Measurements from ENCODE around the gene KRT79. TPM values are rescaled to one million over a fixed set of nuclear protein-coding genes. Genes with fewer than 3 reads are reported as not detected.
"Not testable (repeated sequence)": the region's sequence is repeated elsewhere in the genome, so short reads cannot be mapped to it uniquely, and the experiment has no call there.

Gene KRT79
- total and polyA plus RNA-seq, 4 donors = 0.02 to 1.5 (median 0.12) TPM; not detected in 1

DNA sequence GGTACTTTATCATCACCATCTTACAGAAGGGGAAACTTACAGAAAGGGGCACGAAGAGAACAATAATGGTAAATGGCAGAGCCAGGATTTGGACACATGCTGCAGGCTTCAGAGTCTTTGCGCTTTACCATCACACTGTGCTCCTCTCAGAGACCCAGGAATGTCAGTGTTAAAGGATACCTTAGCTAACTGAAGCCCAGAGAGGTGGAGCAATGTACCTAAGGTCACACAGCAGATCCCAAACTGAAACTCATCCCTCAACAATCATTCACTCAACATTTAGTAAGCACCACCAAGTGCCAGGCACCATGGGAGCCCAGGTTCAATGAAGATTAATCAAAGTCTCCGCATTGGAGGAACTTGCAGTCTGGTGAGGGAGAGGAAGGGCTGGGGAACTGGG, 22.7 kb upstream of the KRT79 start:
- ATAC-seq (ENCODE audit: insufficient read depth, low FRiP score) = no peak
- DNase-seq = no peak
- TF ChIP-seq, protein P1, sequence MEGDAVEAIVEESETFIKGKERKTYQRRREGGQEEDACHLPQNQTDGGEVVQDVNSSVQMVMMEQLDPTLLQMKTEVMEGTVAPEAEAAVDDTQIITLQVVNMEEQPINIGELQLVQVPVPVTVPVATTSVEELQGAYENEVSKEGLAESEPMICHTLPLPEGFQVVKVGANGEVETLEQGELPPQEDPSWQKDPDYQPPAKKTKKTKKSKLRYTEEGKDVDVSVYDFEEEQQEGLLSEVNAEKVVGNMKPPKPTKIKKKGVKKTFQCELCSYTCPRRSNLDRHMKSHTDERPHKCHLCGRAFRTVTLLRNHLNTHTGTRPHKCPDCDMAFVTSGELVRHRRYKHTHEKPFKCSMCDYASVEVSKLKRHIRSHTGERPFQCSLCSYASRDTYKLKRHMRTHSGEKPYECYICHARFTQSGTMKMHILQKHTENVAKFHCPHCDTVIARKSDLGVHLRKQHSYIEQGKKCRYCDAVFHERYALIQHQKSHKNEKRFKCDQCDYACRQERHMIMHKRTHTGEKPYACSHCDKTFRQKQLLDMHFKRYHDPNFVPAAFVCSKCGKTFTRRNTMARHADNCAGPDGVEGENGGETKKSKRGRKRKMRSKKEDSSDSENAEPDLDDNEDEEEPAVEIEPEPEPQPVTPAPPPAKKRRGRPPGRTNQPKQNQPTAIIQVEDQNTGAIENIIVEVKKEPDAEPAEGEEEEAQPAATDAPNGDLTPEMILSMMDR (IDR thresholded peaks at IDR 0.05; ENCODE audit: control extremely low read depth, extremely low read depth) = no peak
- Histone ChIP-seq H3K9ac (ENCODE audit: insufficient read depth in 1 of 2, low read length in 2 of 2) (no peak overlapping the region), H3K36me3 (ENCODE audit: control insufficient read depth in 4 of 4, insufficient read depth in 4 of 4, low read length in 4 of 4) (no peaks in the 10 kb centered on the region), H3K27ac (ENCODE audit: low read depth in 1 of 2, low read length in 1 of 2) (no peak overlapping the region), H3K4me3 (no peak overlapping the region), H3K4me1 (ENCODE audit: control insufficient read depth in 5 of 5, insufficient read depth in 5 of 5, low read length in 5 of 5) (no peaks in the 10 kb centered on the region), H3K27me3 (ENCODE audit: control insufficient read depth in 3 of 3, insufficient read depth in 3 of 3, low read length in 2 of 3) (peaks cover 0 to 12% (median 2%) of the 10 kb centered on the region in 3 donors), H3K9me3 (ENCODE audit: control insufficient read depth in 4 of 4, insufficient read depth in 3 of 4, low read length in 3 of 4) (no peaks in the 10 kb centered on the region)
- 82 to 87% methylated on average over 3 of the region's 3 CpGs for WGBS, 2 donors

DNA sequence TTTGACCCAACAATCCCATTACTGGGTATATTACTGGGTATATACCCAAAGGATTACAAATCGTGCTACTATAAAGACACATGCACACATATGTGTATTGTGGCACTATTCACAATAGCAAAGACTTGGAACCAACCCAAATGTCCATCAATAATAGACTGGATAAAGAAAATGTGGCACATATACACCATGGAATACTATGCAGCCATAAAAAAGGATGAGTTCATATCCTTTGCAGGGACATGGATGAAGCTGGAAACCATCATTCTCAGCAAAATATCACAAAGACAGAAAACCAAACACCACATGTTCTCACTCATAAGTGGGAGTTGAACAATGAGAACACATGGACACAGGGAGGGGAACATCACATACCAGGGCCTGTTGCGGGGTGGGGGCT, 22.0 kb upstream of the KRT79 start:
- not testable (repeated sequence) for ATAC-seq (ENCODE audit: insufficient read depth, low FRiP score); H3K36me3 ChIP-seq (ENCODE audit: control insufficient read depth in 4 of 4, insufficient read depth in 4 of 4, low read length in 4 of 4); DNase-seq; H3K27ac ChIP-seq (ENCODE audit: low read depth in 1 of 2, low read length in 1 of 2); H3K9ac ChIP-seq (ENCODE audit: insufficient read depth in 1 of 2, low read length in 2 of 2); H3K9me3 ChIP-seq (ENCODE audit: control insufficient read depth in 4 of 4, insufficient read depth in 3 of 4, low read length in 3 of 4); H3K4me3 ChIP-seq; H3K4me1 ChIP-seq (ENCODE audit: control insufficient read depth in 5 of 5, insufficient read depth in 5 of 5, low read length in 5 of 5)
- 91 to 98% methylated on average over 2 of the region's 2 CpGs for WGBS, 2 donors
- H3K27me3 ChIP-seq (ENCODE audit: control insufficient read depth in 3 of 3, insufficient read depth in 3 of 3, low read length in 2 of 3) = peaks cover 0 to 16% (median 2%) of the 10 kb centered on the region in 3 donors

DNA sequence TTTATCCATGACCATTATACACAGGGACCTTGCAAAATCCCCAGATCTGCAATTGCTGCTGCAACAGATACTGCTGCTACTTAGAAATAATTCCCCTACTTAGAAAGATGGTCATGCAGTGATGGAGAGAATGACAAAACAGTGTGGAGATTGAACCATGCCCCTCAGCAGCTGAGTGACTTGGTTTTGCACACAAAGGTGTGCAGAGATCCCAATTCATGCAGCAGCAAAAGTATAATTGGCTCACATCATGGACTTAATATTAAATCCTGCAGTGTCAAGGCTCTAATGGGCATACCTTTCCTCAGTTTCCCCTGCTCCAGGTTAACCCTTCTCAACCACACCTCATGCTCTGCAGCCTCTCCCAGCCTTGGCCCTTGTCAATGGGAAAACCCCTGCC, 17.7 kb upstream of the KRT79 start:
- no peak for ATAC-seq (ENCODE audit: insufficient read depth, low FRiP score)
- no peak overlapping the region for H3K4me3 ChIP-seq
- TF ChIP-seq, protein P1 (IDR thresholded peaks at IDR 0.05; ENCODE audit: control extremely low read depth, extremely low read depth) = no peak

DNA sequence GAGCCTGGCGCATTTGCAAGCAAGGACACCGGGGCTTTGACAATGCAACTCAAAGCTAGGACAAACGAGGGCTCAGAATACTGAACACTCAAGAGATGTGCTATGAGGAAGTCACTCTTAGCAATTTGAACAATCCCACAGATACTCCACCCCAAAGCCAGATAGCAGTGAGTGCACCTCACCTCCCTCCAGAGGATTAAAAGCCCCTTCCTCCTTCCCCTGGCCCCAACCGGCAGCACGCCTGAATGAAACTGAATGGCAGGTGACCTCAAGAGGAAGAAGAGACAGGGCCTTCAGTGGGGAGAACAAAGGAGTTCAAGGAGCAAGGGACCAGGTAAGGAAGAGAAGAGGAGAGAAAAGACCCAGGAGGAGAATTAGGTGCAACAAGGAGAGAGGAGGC, 16.6 kb upstream of the KRT79 start:
- H3K4me3 ChIP-seq = no peak overlapping the region
- no peaks in the 10 kb centered on the region for H3K9me3 ChIP-seq (ENCODE audit: control insufficient read depth in 4 of 4, insufficient read depth in 3 of 4, low read length in 3 of 4)
- H3K27ac ChIP-seq (ENCODE audit: low read depth in 1 of 2, low read length in 1 of 2) = no peak overlapping the region
- WGBS, 2 donors = 78 to 79% methylated on average over 5 of the region's 5 CpGs
- ATAC-seq (ENCODE audit: insufficient read depth, low FRiP score) (no peak), DNase-seq (no peak)
- H3K36me3 ChIP-seq (ENCODE audit: control insufficient read depth in 4 of 4, insufficient read depth in 4 of 4, low read length in 4 of 4) = no peaks in the 10 kb centered on the region
- peaks cover 0 to 16% (median 4%) of the 10 kb centered on the region in 3 donors for H3K27me3 ChIP-seq (ENCODE audit: control insufficient read depth in 3 of 3, insufficient read depth in 3 of 3, low read length in 2 of 3)
- H3K4me1 ChIP-seq (ENCODE audit: control insufficient read depth in 5 of 5, insufficient read depth in 5 of 5, low read length in 5 of 5) = peaks cover 0 to 5% (median 0%) of the 10 kb centered on the region in 5 donors
- no peak overlapping the region for H3K9ac ChIP-seq (ENCODE audit: insufficient read depth in 1 of 2, low read length in 2 of 2)
- TF ChIP-seq, protein P1 (IDR thresholded peaks at IDR 0.05; ENCODE audit: control extremely low read depth, extremely low read depth) = no peak

More for the DNA sequence above, 17.7 kb upstream of the KRT79 start:
- H3K9ac ChIP-seq (ENCODE audit: insufficient read depth in 1 of 2, low read length in 2 of 2) = no peak overlapping the region
- H3K36me3 ChIP-seq (ENCODE audit: control insufficient read depth in 4 of 4, insufficient read depth in 4 of 4, low read length in 4 of 4) = no peaks in the 10 kb centered on the region
- H3K27me3 ChIP-seq (ENCODE audit: control insufficient read depth in 3 of 3, insufficient read depth in 3 of 3, low read length in 2 of 3) = peaks cover 0 to 16% (median 4%) of the 10 kb centered on the region in 3 donors
- H3K4me1 ChIP-seq (ENCODE audit: control insufficient read depth in 5 of 5, insufficient read depth in 5 of 5, low read length in 5 of 5) = peaks cover 0 to 5% (median 0%) of the 10 kb centered on the region in 5 donors
- H3K9me3 ChIP-seq (ENCODE audit: control insufficient read depth in 4 of 4, insufficient read depth in 3 of 4, low read length in 3 of 4) = no peaks in the 10 kb centered on the region
- no peak for DNase-seq
- H3K27ac ChIP-seq (ENCODE audit: low read depth in 1 of 2, low read length in 1 of 2) = no peak overlapping the region

Data from lung (tissue), 12 donors.